Activated T-helper 1 cell treated with Interleukin-2 at 50 U/mL for 16 hours (primary cell): Measurements from ENCODE around the gene DTD2.
"Not testable (repeated sequence)": the region's sequence is repeated elsewhere in the genome, so short reads cannot be mapped to it uniquely, and the experiment has no call there.

Source experiments
- DNase-seq: peaks from one replicate; pipeline ENCODE4 v3.0.0-alpha.2; 2020; ENCODE audit warnings: low read depth

The DTD2 gene

GRCh38 chr14:31441273-31442111 lies 15.8 kb downstream of the DTD2 start:
- DNase-seq, result no peak

GRCh38 chr14:31440280-31440679 lies 17.0 kb downstream of the DTD2 start:
- DNase-seq, result no peak

DNA sequence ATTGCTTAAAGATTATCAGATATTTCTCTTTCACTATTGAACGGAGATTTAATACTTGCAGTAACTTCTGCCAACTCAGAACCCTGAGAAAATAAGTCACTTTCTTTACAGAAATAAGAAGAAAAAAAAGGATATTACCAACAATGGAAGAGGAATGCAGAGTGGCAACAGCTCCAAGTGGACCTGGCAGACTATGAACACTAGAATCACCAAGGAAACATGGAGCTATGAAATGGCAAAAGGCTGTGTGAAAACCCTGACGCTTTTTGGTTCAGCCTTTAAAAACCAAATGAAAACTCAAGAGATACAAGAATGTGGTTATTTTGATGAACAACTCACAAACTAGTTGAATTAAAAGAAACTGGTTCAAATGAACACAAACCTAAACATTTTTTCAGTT lies 17.7 kb downstream of the DTD2 start:
- no peak for DNase-seq

DNA sequence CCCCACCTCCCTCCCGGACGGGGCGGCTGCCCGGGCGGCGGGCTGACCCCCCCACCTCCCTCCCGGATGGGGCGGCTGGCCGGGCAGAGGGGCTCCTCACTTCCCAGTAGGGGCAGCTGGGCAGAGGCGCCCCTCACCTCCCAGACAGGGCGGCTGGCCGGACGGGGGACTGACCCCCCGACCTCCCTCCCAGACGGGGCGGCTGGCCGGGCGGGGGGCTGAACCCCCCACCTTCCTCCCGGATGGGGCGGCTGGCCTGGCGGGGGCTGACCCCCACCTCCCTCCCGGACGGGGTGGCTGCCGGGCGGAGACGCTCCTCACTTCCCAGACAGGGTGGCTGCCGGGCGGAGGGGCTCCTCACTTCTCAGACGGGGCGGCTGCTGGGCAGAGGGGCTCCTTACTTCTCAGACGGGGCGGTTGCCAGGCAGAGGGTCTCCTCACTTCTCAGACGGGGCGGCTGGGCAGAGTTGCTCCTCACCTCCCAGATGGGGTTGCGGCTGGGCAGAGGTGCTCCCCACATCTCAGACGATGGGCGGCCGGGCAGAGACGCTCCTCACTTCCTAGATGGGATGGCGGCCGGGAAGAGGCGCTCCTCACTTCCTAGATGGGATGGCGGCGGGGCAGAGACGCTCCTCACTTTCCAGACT lies 20.1 kb downstream of the DTD2 start:
- not testable (repeated sequence) for DNase-seq

GRCh38 chr14:31435276-31435675 lies 22.0 kb downstream of the DTD2 start:
- DNase-seq, result no peak

DNA sequence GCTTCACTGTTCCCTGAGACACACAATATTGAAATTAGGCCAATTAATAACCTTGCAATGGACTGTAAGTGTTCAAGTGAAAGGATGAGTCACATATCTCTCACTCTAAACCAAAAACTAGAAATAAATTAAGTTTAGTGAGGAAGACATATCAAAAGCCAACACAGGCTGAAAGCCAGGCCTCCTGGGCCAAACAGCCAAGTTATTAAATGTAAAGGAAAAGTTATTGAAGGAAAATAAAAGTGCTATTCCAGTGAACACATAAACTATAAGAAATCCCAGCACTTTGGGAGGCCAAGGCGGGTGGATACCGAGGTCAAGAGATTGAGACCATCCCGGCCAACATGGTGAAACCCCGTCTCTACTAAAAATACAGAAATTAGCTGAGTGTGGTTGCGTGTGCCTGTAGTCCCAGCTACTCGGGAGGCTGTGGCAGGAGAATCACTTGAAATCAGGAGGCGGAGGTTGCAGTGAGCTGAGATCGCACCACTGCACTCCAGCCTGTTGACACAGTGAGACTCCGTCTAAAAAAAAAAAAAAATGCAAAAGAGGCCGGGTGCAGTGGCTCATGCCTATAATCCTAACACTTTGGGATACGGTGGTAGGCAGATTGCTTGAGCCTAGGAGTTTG lies 26.6 kb downstream of the DTD2 start:
- DNase-seq, result no peak

DNA sequence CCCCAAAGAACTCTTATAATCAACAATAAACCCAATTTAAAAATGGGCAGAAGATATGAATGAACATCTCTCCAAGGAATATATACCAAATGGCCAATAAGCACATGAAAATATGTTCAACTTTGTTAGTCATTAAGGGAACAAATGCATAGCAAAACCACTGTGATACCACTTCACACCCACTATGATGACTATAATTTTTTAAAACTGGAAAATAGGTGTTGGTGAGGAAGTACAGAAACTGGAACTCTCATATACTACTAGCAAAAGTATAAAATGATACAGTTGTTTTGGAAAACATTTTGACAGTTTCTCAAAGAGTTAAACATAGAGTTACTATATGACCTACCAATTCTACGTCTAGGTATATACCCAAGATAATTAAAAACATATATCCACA lies 27.5 kb downstream of the DTD2 start:
- no peak for DNase-seq

DNA sequence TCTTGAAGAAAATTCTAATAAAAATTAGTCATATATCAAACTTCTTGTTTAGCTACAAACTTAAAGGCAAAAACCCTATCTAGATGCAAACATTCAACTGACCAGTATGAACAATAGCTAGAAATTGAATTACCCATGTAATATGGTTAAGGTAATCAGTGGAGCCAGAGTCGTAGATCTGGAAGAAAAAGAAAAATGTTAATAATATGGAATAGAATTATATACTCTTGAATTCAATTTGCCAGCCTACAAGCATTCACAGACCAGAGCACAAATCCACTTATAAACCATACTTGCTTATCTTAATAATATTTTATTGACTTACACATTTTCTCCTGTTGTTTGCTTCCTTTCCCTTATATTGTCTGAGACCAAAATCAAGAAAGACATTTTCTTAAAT lies 29.3 kb downstream of the DTD2 start:
- DNase-seq, result no peak

- no peak for DNase-seq
These were observed 30.6 kb downstream of the DTD2 start for GRCh38 chr14:31426663-31427062.

- no peak for DNase-seq
These were observed 31.4 kb downstream of the DTD2 start for GRCh38 chr14:31425905-31426304.

GRCh38 chr14:31421200-31421599 lies 36.1 kb downstream of the DTD2 start:
- no peak for DNase-seq

DNA sequence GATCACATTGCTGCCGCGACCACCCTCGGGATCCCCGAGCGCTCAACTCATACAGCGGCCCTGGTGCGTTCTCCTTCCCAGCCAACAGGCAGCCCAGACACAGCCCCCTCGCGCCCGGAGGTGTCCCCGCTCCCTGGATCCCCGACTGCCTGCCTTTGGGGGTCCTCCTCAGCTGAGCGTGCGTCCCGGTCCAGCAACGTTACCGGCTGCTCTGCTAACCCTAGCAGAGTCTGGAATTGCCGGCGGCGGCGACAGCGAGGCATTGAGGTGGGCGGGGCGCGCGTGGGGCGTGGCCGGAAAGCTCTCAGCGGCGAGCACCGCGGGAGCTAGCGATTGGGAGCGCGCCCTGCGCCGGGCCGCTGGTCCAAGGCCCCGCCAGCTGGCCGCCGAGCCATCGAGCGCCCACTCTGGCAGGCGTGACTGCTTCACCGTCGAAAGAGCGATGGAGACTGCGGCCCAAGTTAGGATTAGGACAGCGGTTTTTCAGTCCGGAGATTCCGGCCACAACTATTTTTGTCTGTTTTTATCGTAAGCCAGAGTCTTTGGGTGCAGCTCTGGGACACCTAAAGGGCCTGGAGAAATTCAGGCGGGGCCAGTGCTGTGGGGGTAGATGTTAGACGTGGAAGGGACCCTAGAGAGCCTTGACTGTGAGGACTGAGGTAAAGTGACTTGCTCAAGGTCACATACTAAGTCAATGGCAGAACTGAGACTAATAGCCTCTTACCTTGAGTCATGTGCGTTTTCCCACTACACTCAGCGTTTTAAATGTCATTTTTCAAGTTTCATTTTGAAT lies 36.8 kb downstream of the DTD2 start, which contains the start of gene HEATR5A:
Gene HEATR5A (minus strand): TSS at position 232 of the 793 bp plus-strand sequence. CDS start 17,575 bp downstream, outside the sequence.
- peak; percentile 88 for DNase-seq

- DNase-seq, result no peak
These were observed 37.4 kb downstream of the DTD2 start for GRCh38 chr14:31419967-31420318.

- no peak for DNase-seq
These were observed 37.9 kb downstream of the DTD2 start for GRCh38 chr14:31419179-31419966.

DNA sequence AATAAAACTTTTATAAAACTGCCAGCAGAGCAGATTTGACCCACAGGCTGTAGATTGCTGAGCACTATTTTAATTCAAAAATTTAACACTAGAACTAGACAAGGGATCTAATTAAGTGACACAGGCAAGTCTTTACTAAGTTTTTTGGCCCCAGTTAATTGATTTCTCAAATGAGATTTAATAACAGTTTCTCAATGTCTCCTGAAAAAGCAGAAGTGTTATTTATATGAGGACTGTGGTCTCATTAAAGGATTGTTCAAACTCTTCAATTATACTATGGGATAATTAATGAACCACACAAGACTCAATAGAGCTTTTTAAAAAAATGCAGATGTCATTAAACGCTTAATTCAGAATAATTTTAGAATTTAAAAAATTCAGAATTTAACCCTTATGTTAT lies 38.9 kb downstream of the DTD2 start:
- no peak for DNase-seq

GRCh38 chr14:31414190-31414833 lies 43.0 kb downstream of the DTD2 start:
- no peak for DNase-seq

DNA sequence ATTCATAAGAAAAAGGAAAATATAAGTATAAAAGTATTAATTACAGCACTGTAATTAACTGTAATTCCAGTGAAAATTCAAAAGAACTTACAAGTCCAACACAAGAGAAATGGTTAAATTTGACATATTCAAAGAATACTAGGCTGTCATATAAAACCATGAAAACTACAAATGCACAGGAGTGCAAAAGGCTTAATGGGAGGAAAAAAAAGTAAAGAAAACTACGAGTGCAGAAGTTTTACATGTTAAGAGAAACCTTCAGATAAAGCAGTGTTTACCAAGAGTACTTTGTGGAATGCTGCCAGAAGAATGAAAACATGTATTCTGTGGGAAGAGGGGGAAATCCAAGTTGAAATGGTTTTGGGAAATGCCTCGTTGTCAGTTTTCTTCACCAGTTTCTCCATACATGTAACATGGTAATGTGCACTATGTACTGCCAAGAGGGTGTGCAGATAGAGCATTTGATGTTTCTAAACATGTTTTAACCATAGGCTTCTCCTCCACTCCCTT lies 46.0 kb downstream of the DTD2 start:
- no peak for DNase-seq

DNA sequence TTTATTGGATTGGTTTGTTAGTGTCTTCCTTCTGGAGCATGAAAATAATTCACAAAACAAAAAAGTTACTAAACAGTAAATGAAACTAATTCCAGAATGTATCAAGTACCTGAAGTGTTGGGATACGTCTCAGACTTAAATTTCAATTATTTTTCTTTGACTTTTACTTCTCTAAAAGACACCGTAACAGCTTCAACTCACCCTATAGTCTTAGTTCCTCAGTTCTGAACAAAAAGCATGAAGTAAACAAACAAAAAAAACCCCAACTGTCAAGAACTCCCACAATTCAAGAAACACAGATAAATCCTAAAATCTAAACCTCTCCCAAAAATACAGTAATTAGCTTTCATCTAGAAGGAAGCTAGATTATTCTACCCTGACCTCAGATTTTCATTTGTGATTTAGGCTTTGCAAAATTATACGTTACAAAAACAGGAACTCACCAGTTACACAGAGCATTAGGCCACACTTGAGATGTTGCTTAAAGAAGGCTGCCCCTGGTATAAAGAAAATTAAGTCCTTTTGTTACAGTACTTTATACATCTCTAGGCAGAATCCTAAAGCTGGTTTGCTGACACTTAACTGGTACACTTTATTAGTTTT lies 47.2 kb downstream of the DTD2 start:
- no peak for DNase-seq

GRCh38 chr14:31408421-31408820 lies 48.9 kb downstream of the DTD2 start:
- no peak for DNase-seq

GRCh38 chr14:31405599-31406232 lies 51.6 kb downstream of the DTD2 start:
- no peak for DNase-seq
